Measurements from ENCODE around the gene CSNK2A3. TPM values are rescaled to one million over a fixed set of nuclear protein-coding genes. Genes with fewer than 3 reads are reported as not detected.

Gene CSNK2A3
- total RNA-seq, 1 experiment from 2014 or later = 1.4 TPM

DNA sequence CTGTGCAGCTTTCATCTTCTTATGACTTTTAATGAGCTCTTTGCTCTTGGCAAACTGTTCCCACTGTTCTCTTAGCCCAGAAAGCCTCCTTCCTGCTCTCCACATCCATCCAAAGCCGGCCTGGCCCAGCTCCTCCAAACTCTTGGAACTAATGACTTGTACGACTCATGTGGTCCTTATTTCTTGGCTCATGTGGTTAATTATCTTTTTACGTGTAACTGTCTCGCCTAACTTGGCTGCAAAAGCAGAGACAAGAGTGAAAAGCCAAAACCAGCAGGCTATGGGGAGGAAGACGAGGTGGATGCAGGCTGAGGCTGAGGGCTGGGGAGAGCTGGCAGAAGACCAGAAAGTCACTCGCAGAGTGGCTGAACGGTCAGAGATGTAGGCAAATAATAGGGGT is 5.5 kb downstream of the CSNK2A3 start:
- intact Hi-C loops (cut with micrococcal nuclease; ENCODE audit: unreplicated experiment) = no loop called here
- POLR2A ChIA-PET (ENCODE audit: low non-redundant PET) = no interaction called here

DNA sequence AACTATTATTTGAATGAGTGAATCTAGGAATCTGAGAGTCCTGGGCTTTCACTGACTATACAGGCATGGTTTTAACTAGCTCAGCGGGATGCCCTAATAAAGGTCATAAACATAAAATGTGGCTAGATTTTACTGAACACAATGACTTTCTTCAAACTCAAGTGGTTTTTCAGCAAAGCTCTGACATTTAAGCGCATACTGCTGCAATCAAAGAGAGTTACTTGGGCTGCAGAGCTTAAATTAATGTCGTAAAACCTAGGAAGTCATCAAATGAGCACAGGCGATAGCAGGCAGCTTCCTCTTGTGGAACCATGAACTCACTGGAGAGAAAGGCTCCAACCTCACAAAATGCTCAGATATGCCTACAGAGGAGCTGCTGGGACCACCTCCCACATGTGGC is 6.7 kb downstream of the CSNK2A3 start:
- ChIA-PET CTCF (no interaction called here), POLR2A (ENCODE audit: low non-redundant PET) (no interaction called here)
- BruUV-seq (replicated peaks) = no TSS peak
- H3K4me1 ChIP-seq (ENCODE audit: insufficient read depth, low read length, poor library complexity, severe bottlenecking) = no peaks in the 10 kb centered on the region
- H3K27ac ChIP-seq (ENCODE audit: low read depth, low read length, poor library complexity, severe bottlenecking) = no peak overlapping the region
- H3K36me3 ChIP-seq (ENCODE audit: insufficient read depth, low read length, poor library complexity, severe bottlenecking) = no peaks in the 10 kb centered on the region
- H3K27me3 ChIP-seq (replicated peaks; ENCODE audit: insufficient read depth, low read depth, low read length, poor library complexity) = no peaks in the 10 kb centered on the region
- intact Hi-C loops (cut with micrococcal nuclease; ENCODE audit: unreplicated experiment) = no loop called here
- no peaks in the 10 kb centered on the region for H3K9me3 ChIP-seq (ENCODE audit: low read depth, low read length, poor library complexity, severe bottlenecking)
- H3K4me3 ChIP-seq (ENCODE audit: low read depth, low read length, poor library complexity, severe bottlenecking) = no peak overlapping the region
- TF ChIP-seq, protein P1, sequence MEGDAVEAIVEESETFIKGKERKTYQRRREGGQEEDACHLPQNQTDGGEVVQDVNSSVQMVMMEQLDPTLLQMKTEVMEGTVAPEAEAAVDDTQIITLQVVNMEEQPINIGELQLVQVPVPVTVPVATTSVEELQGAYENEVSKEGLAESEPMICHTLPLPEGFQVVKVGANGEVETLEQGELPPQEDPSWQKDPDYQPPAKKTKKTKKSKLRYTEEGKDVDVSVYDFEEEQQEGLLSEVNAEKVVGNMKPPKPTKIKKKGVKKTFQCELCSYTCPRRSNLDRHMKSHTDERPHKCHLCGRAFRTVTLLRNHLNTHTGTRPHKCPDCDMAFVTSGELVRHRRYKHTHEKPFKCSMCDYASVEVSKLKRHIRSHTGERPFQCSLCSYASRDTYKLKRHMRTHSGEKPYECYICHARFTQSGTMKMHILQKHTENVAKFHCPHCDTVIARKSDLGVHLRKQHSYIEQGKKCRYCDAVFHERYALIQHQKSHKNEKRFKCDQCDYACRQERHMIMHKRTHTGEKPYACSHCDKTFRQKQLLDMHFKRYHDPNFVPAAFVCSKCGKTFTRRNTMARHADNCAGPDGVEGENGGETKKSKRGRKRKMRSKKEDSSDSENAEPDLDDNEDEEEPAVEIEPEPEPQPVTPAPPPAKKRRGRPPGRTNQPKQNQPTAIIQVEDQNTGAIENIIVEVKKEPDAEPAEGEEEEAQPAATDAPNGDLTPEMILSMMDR (conservative IDR thresholded peaks at IDR 0.05; ENCODE audit: low read depth, low read length) = no peak
- no peak for TF ChIP-seq EZH2 (IDR thresholded peaks at IDR 0.05; ENCODE audit: borderline replicate concordance, low read depth, low read length, poor library complexity, severe bottlenecking)
- no peak for DNase-seq (ENCODE audit: low spot score)

More for the DNA sequence above, 5.5 kb downstream of the CSNK2A3 start:
- H3K27me3 ChIP-seq (replicated peaks; ENCODE audit: insufficient read depth, low read depth, low read length, poor library complexity) = no peaks in the 10 kb centered on the region
- CTCF ChIA-PET = no interaction called here
- no TSS peak for BruUV-seq (replicated peaks)
- H3K27ac ChIP-seq (ENCODE audit: low read depth, low read length, poor library complexity, severe bottlenecking) = no peak overlapping the region
- H3K36me3 ChIP-seq (ENCODE audit: insufficient read depth, low read length, poor library complexity, severe bottlenecking) = no peaks in the 10 kb centered on the region
- no peak for DNase-seq (ENCODE audit: low spot score)
- no peak overlapping the region for H3K4me3 ChIP-seq (ENCODE audit: low read depth, low read length, poor library complexity, severe bottlenecking)
- H3K4me1 ChIP-seq (ENCODE audit: insufficient read depth, low read length, poor library complexity, severe bottlenecking) = no peaks in the 10 kb centered on the region
- no peaks in the 10 kb centered on the region for H3K9me3 ChIP-seq (ENCODE audit: low read depth, low read length, poor library complexity, severe bottlenecking)
- TF ChIP-seq, protein P1 (conservative IDR thresholded peaks at IDR 0.05; ENCODE audit: low read depth, low read length) = no peak
- TF ChIP-seq EZH2 (IDR thresholded peaks at IDR 0.05; ENCODE audit: borderline replicate concordance, low read depth, low read length, poor library complexity, severe bottlenecking) = no peak

DNA sequence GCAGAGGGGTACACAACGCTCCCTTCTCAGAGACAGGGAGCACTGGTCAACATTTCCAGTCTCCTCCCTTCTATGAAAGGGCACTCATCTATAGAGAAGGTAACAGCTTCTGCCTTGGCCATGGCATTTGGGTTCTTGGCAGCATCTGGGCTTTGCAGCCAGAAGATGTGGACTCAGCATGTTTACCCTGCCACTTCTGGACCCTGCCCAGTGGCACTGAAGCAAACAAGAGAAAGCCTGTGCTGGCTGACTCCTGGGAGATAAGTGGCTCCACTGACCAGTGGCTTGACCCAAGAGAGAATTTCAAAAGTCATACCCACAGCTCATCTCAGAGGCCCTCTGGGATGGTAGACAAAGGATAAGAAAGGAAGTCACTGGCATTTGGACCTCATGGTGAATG is 8.0 kb downstream of the CSNK2A3 start:
- intact Hi-C loops (cut with micrococcal nuclease; ENCODE audit: unreplicated experiment) = no loop called here
- no peak for TF ChIP-seq EZH2 (IDR thresholded peaks at IDR 0.05; ENCODE audit: borderline replicate concordance, low read depth, low read length, poor library complexity, severe bottlenecking)
- TF ChIP-seq, protein P1 (conservative IDR thresholded peaks at IDR 0.05; ENCODE audit: low read depth, low read length) = no peak
- no peak for DNase-seq (ENCODE audit: low spot score)
- H3K4me1 ChIP-seq (ENCODE audit: insufficient read depth, low read length, poor library complexity, severe bottlenecking) = no peaks in the 10 kb centered on the region
- ChIA-PET CTCF (no interaction called here), POLR2A (ENCODE audit: low non-redundant PET) (no interaction called here)
- H3K27ac ChIP-seq (ENCODE audit: low read depth, low read length, poor library complexity, severe bottlenecking) = no peak overlapping the region
- no peaks in the 10 kb centered on the region for H3K27me3 ChIP-seq (replicated peaks; ENCODE audit: insufficient read depth, low read depth, low read length, poor library complexity)
- no peaks in the 10 kb centered on the region for H3K36me3 ChIP-seq (ENCODE audit: insufficient read depth, low read length, poor library complexity, severe bottlenecking)
- no peaks in the 10 kb centered on the region for H3K9me3 ChIP-seq (ENCODE audit: low read depth, low read length, poor library complexity, severe bottlenecking)
- BruUV-seq (replicated peaks) = no TSS peak
- no peak overlapping the region for H3K4me3 ChIP-seq (ENCODE audit: low read depth, low read length, poor library complexity, severe bottlenecking)
